H9 (cell line): ENCODE measurements around the gene GREB1L. TPM values are rescaled to one million over a fixed set of nuclear protein-coding genes. Genes with fewer than 3 reads are reported as not detected.

Experiments
- DNase-seq: peaks from one replicate; pipeline ENCODE4 v3.0.0-alpha.2; 2017
- H2AFZ ChIP-seq: one replicate; pipeline ENCODE4 v1.6.1; 2013; ENCODE audit warnings: mild to moderate bottlenecking, low read length, control low read depth, moderate library complexity
- H2AK5ac ChIP-seq: 2 replicates; pipeline ENCODE4 v1.6.1; 2013; ENCODE audit warnings: low read length, control low read depth, mixed read lengths; ENCODE audit not compliant: insufficient read length
- H2BK120ac ChIP-seq: one replicate; pipeline ENCODE4 v1.6.1; 2013; ENCODE audit warnings: low read depth, mild to moderate bottlenecking, low read length, control low read depth, inconsistent platforms; ENCODE audit not compliant: poor library complexity, severe bottlenecking
- H2BK12ac ChIP-seq: 2 replicates; pipeline ENCODE4 v1.6.1; 2013; ENCODE audit warnings: low read length, control low read depth, mixed read lengths, low read depth; ENCODE audit not compliant: insufficient read length
- H2BK15ac ChIP-seq: 2 replicates; pipeline ENCODE4 v1.6.1; 2013; ENCODE audit warnings: low read depth, low read length, control low read depth
- H2BK20ac ChIP-seq: one replicate; pipeline ENCODE4 v1.6.1; 2013; ENCODE audit warnings: low read depth, mild to moderate bottlenecking, low read length, control low read depth, inconsistent platforms; ENCODE audit not compliant: poor library complexity, severe bottlenecking
- H2BK5ac ChIP-seq: 2 replicates; pipeline ENCODE4 v1.6.1; 2013; ENCODE audit warnings: low read length, control low read depth, mixed read lengths; ENCODE audit not compliant: insufficient read length
- H3K14ac ChIP-seq: 2 replicates; pipeline ENCODE4 v1.6.1; 2013; ENCODE audit warnings: low read length, control low read depth; ENCODE audit not compliant: insufficient read depth
- H3K18ac ChIP-seq: 2 replicates; pipeline ENCODE4 v1.6.1; 2013; ENCODE audit warnings: low read depth, mild to moderate bottlenecking, mixed read lengths, low read length, control low read depth; ENCODE audit not compliant: insufficient read length
- H3K23ac ChIP-seq: 2 replicates; pipeline ENCODE4 v1.6.1; 2013; ENCODE audit warnings: low read length, control low read depth, mixed read lengths, low read depth; ENCODE audit not compliant: insufficient read length
- H3K23me2 ChIP-seq: 2 replicates; pipeline ENCODE4 v1.6.1; 2013; ENCODE audit warnings: low read depth, mild to moderate bottlenecking, mixed read lengths, low read length, control low read depth; ENCODE audit not compliant: insufficient read length, poor library complexity, severe bottlenecking
- H3K27ac ChIP-seq: 2 replicates; pipeline ENCODE4 v1.5.1; 2013; ENCODE audit warnings: low read length, control low read depth, mixed read lengths, low read depth; ENCODE audit not compliant: insufficient read length
- H3K27me3 ChIP-seq: 2 replicates; pipeline ENCODE4 v1.6.1; 2013; ENCODE audit warnings: low read length, control low read depth, inconsistent platforms; ENCODE audit not compliant: insufficient read depth
- H3K4ac ChIP-seq: 2 replicates; pipeline ENCODE4 v1.6.1; 2013; ENCODE audit warnings: low read depth, mild to moderate bottlenecking, control low read depth, inconsistent platforms, low read length, moderate library complexity
- H3K4me1 ChIP-seq: 2 replicates; pipeline ENCODE4 v1.6.1; 2013; ENCODE audit warnings: low read length, control low read depth, inconsistent platforms; ENCODE audit not compliant: insufficient read depth
- H3K4me2 ChIP-seq: 2 replicates; pipeline ENCODE4 v1.6.1; 2013; ENCODE audit warnings: low read length, control low read depth, mixed read lengths; ENCODE audit not compliant: insufficient read length, insufficient read depth
- H3K56ac ChIP-seq: 2 replicates; pipeline ENCODE4 v1.6.1; 2013; ENCODE audit warnings: low read depth, mild to moderate bottlenecking, mixed read lengths, low read length, control low read depth; ENCODE audit not compliant: insufficient read length
- H3K79me1 ChIP-seq: 2 replicates; pipeline ENCODE4 v1.6.1; 2013; ENCODE audit warnings: low read depth, mild to moderate bottlenecking, moderate library complexity, low read length, control low read depth, inconsistent platforms; ENCODE audit not compliant: insufficient read depth, poor library complexity, severe bottlenecking
- H3K79me2 ChIP-seq: 2 replicates; pipeline ENCODE4 v1.6.1; 2013; ENCODE audit warnings: low read length, control low read depth, inconsistent platforms; ENCODE audit not compliant: insufficient read depth
- H3K9ac ChIP-seq: 2 replicates; pipeline ENCODE4 v1.6.1; 2013; ENCODE audit warnings: low read length, control low read depth, mixed read lengths; ENCODE audit not compliant: insufficient read length; ENCODE audit errors: extremely low read depth
- H3K9me3 ChIP-seq: one replicate; pipeline ENCODE4 v1.6.1; 2013; ENCODE audit warnings: low read depth, low read length, inconsistent platforms; ENCODE audit not compliant: control insufficient read depth
- H3T11ph ChIP-seq: one replicate; pipeline ENCODE4 v1.6.1; 2013; ENCODE audit warnings: mild to moderate bottlenecking, low read length, control low read depth, inconsistent platforms
- H4K20me1 ChIP-seq: one replicate; pipeline ENCODE4 v1.6.1; 2013; ENCODE audit not compliant: control insufficient read depth, insufficient read length, insufficient read depth
- H4K5ac ChIP-seq: 2 replicates; pipeline ENCODE4 v1.6.1; 2013; ENCODE audit warnings: low read depth, mild to moderate bottlenecking, mixed read lengths, low read length, control low read depth; ENCODE audit not compliant: insufficient read length
- H4K8ac ChIP-seq: replicated peaks from 2 replicates; pipeline ENCODE4 v1.6.1; 2013; ENCODE audit warnings: low read length, control low read depth, mixed read lengths, low read depth; ENCODE audit not compliant: insufficient read length
- H4K91ac ChIP-seq: 2 replicates; pipeline ENCODE4 v1.6.1; 2013; ENCODE audit warnings: low read depth, mild to moderate bottlenecking, moderate library complexity, mixed read lengths, low read length, control low read depth; ENCODE audit not compliant: insufficient read length
- H3K27ac Mint-ChIP-seq, 3 experiments: 2 replicates in 2 of 3; 3 replicates in 1 of 3; pipeline ENCODE4 v1.8.0; 2020 to 2021; ENCODE audit warnings: mixed read lengths in 3 of 3, mild to moderate bottlenecking in 1 of 3, moderate library complexity in 1 of 3
- H3K27me3 Mint-ChIP-seq: 2 replicates; pipeline ENCODE4 v1.8.0; 2021; ENCODE audit warnings: low read depth, mild to moderate bottlenecking, moderate library complexity, mixed read lengths
- H3K36me3 Mint-ChIP-seq, 3 experiments: 2 replicates in 2 of 3; 3 replicates in 1 of 3; pipeline ENCODE4 v1.8.0; 2020 to 2021; ENCODE audit warnings: low read depth in 3 of 3, mixed read lengths in 3 of 3; ENCODE audit not compliant: insufficient read depth in 1 of 3
- H3K4me1 Mint-ChIP-seq, 2 experiments: 2 replicates each; pipeline ENCODE4 v1.8.0; 2020; ENCODE audit warnings: mixed read lengths in 2 of 2
- H3K4me3 Mint-ChIP-seq, 2 experiments: 2 replicates in 1 of 2; 3 replicates in 1 of 2; pipeline ENCODE4 v1.8.0; 2020 to 2021; ENCODE audit warnings: mild to moderate bottlenecking in 2 of 2, mixed read lengths in 2 of 2, moderate library complexity in 1 of 2
- H3K9me3 Mint-ChIP-seq, 2 experiments: 2 replicates in 1 of 2; 3 replicates in 1 of 2; pipeline ENCODE4 v1.8.0; 2020; ENCODE audit warnings: mild to moderate bottlenecking in 2 of 2, mixed read lengths in 2 of 2, moderate library complexity in 1 of 2
- CTCF ChIP-seq: fragments of 200-600 bp; sonication (generic); conservative IDR thresholded peaks from 3 replicates; pipeline ENCODE4 v1.8.0; 2021; ENCODE audit warnings: antibody characterized with exemption, mild to moderate bottlenecking
- WGBS: extraction: QIAGEN DNeasy Blood & Tissue Kit; methylation state at CpG from one replicate; pipeline ENCODE4 v1.1.7; 2013; ENCODE audit warnings: missing lambda C conversion rate, low lambda C conversion rate, mixed read lengths; ENCODE audit not compliant: insufficient read length; ENCODE audit errors: extremely low coverage; 5-methylcytosine and 5-hydroxymethylcytosine counted together
- total RNA-seq: library from RNA; stranded (reverse); gene quantifications from 2 replicates; pipeline ENCODE4 v1.2.1, GENCODE V29; 2021

GREB1L gene
- total RNA-seq, 1 experiment from 2014 or later, result 2.7 TPM

GRCh38 chr18:21550510-21550970 lies 308.5 kb downstream of the GREB1L start:
- Histone ChIP-seq H3K4me1 (no peaks in the 10 kb centered on the region), H3K4me2 (no peak overlapping the region), H3K79me2 (no peaks in the 10 kb centered on the region), H2BK20ac (no peak overlapping the region), H3K18ac (no peak overlapping the region), H3K23ac (no peak overlapping the region), H2BK120ac (no peak overlapping the region), H2AFZ (no peak overlapping the region), H3T11ph (no peak overlapping the region), H4K91ac (no peak overlapping the region), H2BK12ac (no peak overlapping the region), H3K56ac (no peak overlapping the region), H2BK5ac (no peak overlapping the region), H3K27me3 (no peaks in the 10 kb centered on the region), H3K9me3 (no peaks in the 10 kb centered on the region), H4K20me1 (no peaks in the 10 kb centered on the region), H4K5ac (no peak overlapping the region), H3K4ac (no peak overlapping the region), H2AK5ac (no peak overlapping the region), H3K79me1 (peaks cover 5% of the 10 kb centered on the region), H3K14ac (no peak overlapping the region), H2BK15ac (no peak overlapping the region), H4K8ac (no peak overlapping the region), H3K27ac (no peak overlapping the region), H3K23me2 (no peaks in the 10 kb centered on the region), H3K9ac (no peak overlapping the region)
- no peak overlapping the region for H3K4me3 Mint-ChIP-seq
- no peaks in the 10 kb centered on the region for H3K27me3 Mint-ChIP-seq
- H3K36me3 Mint-ChIP-seq, result peaks cover 12 to 57% (median 24%) of the 10 kb centered on the region in 3 experiments; a peak in 6 of 7 replicates
- no peak overlapping the region for H3K27ac Mint-ChIP-seq
- no peaks in the 10 kb centered on the region for H3K9me3 Mint-ChIP-seq
- TF ChIP-seq CTCF, result no peak
- H3K4me1 Mint-ChIP-seq, result 0 out of 4 replicates have a peak, but pooled peaks cover 0 to 2% of the 10 kb centered on the region in 2 experiments
- no peak for DNase-seq
- no CpG with 5 or more reads among the region's 11 CpGs for WGBS
